ENCODE measurements around the gene PRPS1.

- TF ChIP-seq GATA2 (IDR thresholded peaks at IDR 0.05; ENCODE audit: low read depth, low read length) (no peak), GATA3 (IDR thresholded peaks at IDR 0.05; ENCODE audit: low read depth, low read length) (no peak)
Measured at GRCh38 chrX:107673933-107674479, 45.7 kb downstream of the PRPS1 start.

All from SH-SY5Y (cell line).